ENCODE data around the gene TCF7L2. TPM values are rescaled to one million over a fixed set of nuclear protein-coding genes. Genes with fewer than 3 reads are reported as not detected.

Gene TCF7L2
- polyA plus RNA-seq, 1 donor from 2014 or later = 1.7 TPM

DNA sequence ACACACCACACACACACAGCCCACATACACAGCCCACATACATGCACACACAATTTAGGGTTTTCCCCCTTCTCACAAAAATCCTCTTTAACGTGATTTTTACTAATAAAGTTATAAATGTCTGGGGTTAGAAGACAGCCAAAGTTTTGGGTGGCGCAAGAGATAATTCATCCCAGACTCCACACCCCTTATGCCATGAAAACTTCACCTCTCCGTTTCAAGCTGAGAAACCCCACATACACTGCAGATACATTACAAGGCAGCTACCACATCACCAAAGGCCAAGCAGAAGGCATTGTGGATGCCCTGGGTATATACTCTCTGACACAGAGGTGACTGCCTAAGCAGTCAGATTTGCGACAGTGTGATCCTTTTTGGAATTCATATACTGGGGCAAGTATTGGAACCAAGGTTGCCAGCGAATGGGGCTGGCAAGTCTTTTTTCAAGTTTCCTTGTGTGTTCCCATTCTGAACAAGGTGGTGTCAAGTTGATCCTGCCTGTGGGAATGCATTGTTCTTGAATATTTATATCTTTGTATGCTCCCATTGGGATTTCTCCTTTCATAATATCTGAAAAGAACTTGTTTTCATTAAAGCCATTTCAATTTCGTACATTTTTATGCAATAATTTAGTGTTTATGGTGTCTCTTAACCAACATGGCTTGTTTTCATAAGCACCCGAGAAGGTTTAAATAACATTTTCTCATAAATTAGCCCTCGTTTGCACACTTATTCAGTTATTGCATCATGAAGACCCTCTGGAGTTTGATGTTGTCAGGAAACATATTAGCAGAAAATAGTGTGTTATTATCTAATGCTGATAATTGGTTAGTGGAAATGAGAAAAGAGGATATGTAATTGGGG is 130.2 kb downstream of the TCF7L2 start:
- Histone ChIP-seq H4K20me1 (ENCODE audit: insufficient read depth) (no peaks in the 10 kb centered on the region), H3K4me3 (ENCODE audit: low read length) (no peak overlapping the region), H3K9me3 (ENCODE audit: low read length) (no peaks in the 10 kb centered on the region), H3K9me2 (ENCODE audit: insufficient read depth, low read length) (no peaks in the 10 kb centered on the region), H2AFZ (ENCODE audit: low read depth, low read length) (no peak overlapping the region), H3K27me3 (ENCODE audit: insufficient read depth, low read depth, low read length) (no peaks in the 10 kb centered on the region), H3K9ac (ENCODE audit: low read length) (no peak overlapping the region), H3K4me2 (ENCODE audit: low read length) (no peak overlapping the region), H3K79me2 (replicated peaks; ENCODE audit: insufficient read depth, low read length) (no peaks in the 10 kb centered on the region), H3K27ac (ENCODE audit: low read length) (no peak overlapping the region), H3F3A (ENCODE audit: insufficient read depth, low read length, poor library complexity, severe bottlenecking) (no peaks in the 10 kb centered on the region), H3K36me3 (ENCODE audit: insufficient read depth, low read length) (no peaks in the 10 kb centered on the region)
- TF ChIP-seq RAD21 (conservative IDR thresholded peaks at IDR 0.05) (no peak), EZH2 (IDR thresholded peaks at IDR 0.05; ENCODE audit: borderline replicate concordance, insufficient read depth, low read length, poor library complexity, severe bottlenecking) (no peak), TAF1 (IDR thresholded peaks at IDR 0.05; ENCODE audit: low read depth) (no peak), EP300 (conservative IDR thresholded peaks at IDR 0.05; ENCODE audit: poor library complexity, severe bottlenecking) (no peak), POLR2AphosphoS5 (IDR thresholded peaks at IDR 0.05) (no peak), REST (IDR thresholded peaks at IDR 0.05; ENCODE audit: borderline replicate concordance) (no peak), SMC3 (conservative IDR thresholded peaks at IDR 0.05; ENCODE audit: poor library complexity) (no peak), MXI1 (conservative IDR thresholded peaks at IDR 0.05; ENCODE audit: poor library complexity, severe bottlenecking) (no peak), CTCF (IDR thresholded peaks at IDR 0.05; ENCODE audit: poor library complexity, severe bottlenecking) (no peak)

DNA sequence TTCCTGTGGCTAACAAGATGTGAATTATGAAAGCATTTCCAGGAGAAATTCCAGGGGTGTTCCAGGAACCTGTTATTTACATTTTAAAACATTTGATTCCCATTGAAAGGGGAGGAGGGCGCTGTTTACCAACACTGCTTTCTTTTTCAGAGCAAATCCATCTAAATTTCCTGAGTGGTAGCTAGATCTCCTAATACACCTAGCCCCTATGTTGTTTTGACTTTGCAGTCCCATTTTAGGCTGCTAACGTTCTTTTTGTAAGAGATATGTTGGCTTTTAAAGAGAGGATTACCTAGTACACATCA is 130.8 kb downstream of the TCF7L2 start:
- Histone ChIP-seq H2AFZ (ENCODE audit: low read depth, low read length) (no peak overlapping the region), H3K4me2 (ENCODE audit: low read length) (no peak overlapping the region), H3F3A (ENCODE audit: insufficient read depth, low read length, poor library complexity, severe bottlenecking) (no peaks in the 10 kb centered on the region), H3K9ac (ENCODE audit: low read length) (no peak overlapping the region), H3K9me3 (ENCODE audit: low read length) (no peaks in the 10 kb centered on the region), H3K27ac (ENCODE audit: low read length) (no peak overlapping the region), H3K36me3 (ENCODE audit: insufficient read depth, low read length) (no peaks in the 10 kb centered on the region), H3K9me2 (ENCODE audit: insufficient read depth, low read length) (no peaks in the 10 kb centered on the region), H3K4me3 (ENCODE audit: low read length) (no peak overlapping the region), H4K20me1 (ENCODE audit: insufficient read depth) (no peaks in the 10 kb centered on the region), H3K27me3 (ENCODE audit: insufficient read depth, low read depth, low read length) (no peaks in the 10 kb centered on the region), H3K79me2 (replicated peaks; ENCODE audit: insufficient read depth, low read length) (no peaks in the 10 kb centered on the region)
- TF ChIP-seq MXI1 (conservative IDR thresholded peaks at IDR 0.05; ENCODE audit: poor library complexity, severe bottlenecking) (no peak), POLR2AphosphoS5 (IDR thresholded peaks at IDR 0.05) (no peak), EZH2 (IDR thresholded peaks at IDR 0.05; ENCODE audit: borderline replicate concordance, insufficient read depth, low read length, poor library complexity, severe bottlenecking) (no peak), RAD21 (conservative IDR thresholded peaks at IDR 0.05) (no peak), REST (IDR thresholded peaks at IDR 0.05; ENCODE audit: borderline replicate concordance) (no peak), SMC3 (conservative IDR thresholded peaks at IDR 0.05; ENCODE audit: poor library complexity) (no peak), CTCF (IDR thresholded peaks at IDR 0.05; ENCODE audit: poor library complexity, severe bottlenecking) (no peak), EP300 (conservative IDR thresholded peaks at IDR 0.05; ENCODE audit: poor library complexity, severe bottlenecking) (no peak), TAF1 (IDR thresholded peaks at IDR 0.05; ENCODE audit: low read depth) (no peak)
